ENCODE data around the gene ATP1B2. TPM values are rescaled to one million over a fixed set of nuclear protein-coding genes. Genes with fewer than 3 reads are reported as not detected.

ATP1B2 gene
- total RNA-seq, 1 donor from 2014 or later, result 10.0 TPM

Other genes starting within 250 kb of the ATP1B2 start
- gene TMEM256, start 246.8 kb upstream of the ATP1B2 start, total RNA-seq, result 115 TPM
- gene NLGN2, start 243.1 kb upstream of the ATP1B2 start, total RNA-seq, result 22.3 TPM
- not detected for gene SPEM1, start 230.6 kb upstream of the ATP1B2 start, total RNA-seq
- gene SPEM2, start 225.3 kb upstream of the ATP1B2 start, total RNA-seq, result not detected
- not detected for gene SPEM3, start 222.1 kb upstream of the ATP1B2 start, total RNA-seq
- gene TMEM102, start 215.5 kb upstream of the ATP1B2 start, total RNA-seq, result 8.1 TPM
- gene FGF11, start 211.4 kb upstream of the ATP1B2 start, total RNA-seq, result 3.5 TPM
- gene CHRNB1, start 205.9 kb upstream of the ATP1B2 start, total RNA-seq, result 6.8 TPM
- gene ZBTB4, start 171.3 kb upstream of the ATP1B2 start, total RNA-seq, result 65.5 TPM
- gene SLC35G6, start 169.5 kb upstream of the ATP1B2 start, total RNA-seq, result not detected
- 151 TPM for gene POLR2A, start 166.6 kb upstream of the ATP1B2 start, total RNA-seq
- 30.6 TPM for gene TNFSF12, start 101.9 kb upstream of the ATP1B2 start, total RNA-seq
- gene TNFSF13, start 92.2 kb upstream of the ATP1B2 start, total RNA-seq, result 23.0 TPM
- 43.9 TPM for gene SENP3, start 89.0 kb upstream of the ATP1B2 start, total RNA-seq
- gene CD68, start 71.3 kb upstream of the ATP1B2 start, total RNA-seq, result 61.0 TPM
- 68.1 TPM for gene MPDU1, start 67.1 kb upstream of the ATP1B2 start, total RNA-seq
- gene SOX15, start 60.8 kb upstream of the ATP1B2 start, total RNA-seq, result 8.0 TPM
- 30.6 TPM for gene FXR2, start 36.0 kb upstream of the ATP1B2 start, total RNA-seq
- 57.1 TPM for gene SAT2, start 23.1 kb upstream of the ATP1B2 start, total RNA-seq
- not detected for gene SHBG, start 20.8 kb upstream of the ATP1B2 start, total RNA-seq
- 131 TPM for gene TP53, start 36.6 kb downstream of the ATP1B2 start, total RNA-seq
- 6.5 TPM for gene WRAP53, start 37.6 kb downstream of the ATP1B2 start, total RNA-seq
- 2.3 TPM for gene EFNB3, start 54.3 kb downstream of the ATP1B2 start, total RNA-seq
- 1.5 TPM for gene DNAH2, start 66.8 kb downstream of the ATP1B2 start, total RNA-seq
- 31.8 TPM for gene KDM6B, start 183.3 kb downstream of the ATP1B2 start, total RNA-seq
- 9.9 TPM for gene TMEM88, start 204.1 kb downstream of the ATP1B2 start, total RNA-seq
- 98.6 TPM for gene NAA38, start 206.6 kb downstream of the ATP1B2 start, total RNA-seq
- gene CYB5D1, start 207.1 kb downstream of the ATP1B2 start, total RNA-seq, result 15.7 TPM
- 225 TPM for gene CHD3, start 237.9 kb downstream of the ATP1B2 start, total RNA-seq

All from ureter (tissue), 1 donor.